ENCODE results near the gene CHST1.

The CHST1 gene

GRCh38 chr11:45665206-45665932, at the start of gene CHST1:
CHST1 (minus strand) TSS chr11:45665622; CDS start chr11:45650923, 14,699 bp downstream.
- DNase-seq (ENCODE audit: low read depth, low spot score) = no peak

- no peak for DNase-seq (ENCODE audit: low read depth, low spot score)
Measured at GRCh38 chr11:45713573-45713972, 48.2 kb upstream of the CHST1 start.

- no peak for DNase-seq (ENCODE audit: low read depth, low spot score)
Measured at GRCh38 chr11:45710561-45710960, 45.1 kb upstream of the CHST1 start.

DNA sequence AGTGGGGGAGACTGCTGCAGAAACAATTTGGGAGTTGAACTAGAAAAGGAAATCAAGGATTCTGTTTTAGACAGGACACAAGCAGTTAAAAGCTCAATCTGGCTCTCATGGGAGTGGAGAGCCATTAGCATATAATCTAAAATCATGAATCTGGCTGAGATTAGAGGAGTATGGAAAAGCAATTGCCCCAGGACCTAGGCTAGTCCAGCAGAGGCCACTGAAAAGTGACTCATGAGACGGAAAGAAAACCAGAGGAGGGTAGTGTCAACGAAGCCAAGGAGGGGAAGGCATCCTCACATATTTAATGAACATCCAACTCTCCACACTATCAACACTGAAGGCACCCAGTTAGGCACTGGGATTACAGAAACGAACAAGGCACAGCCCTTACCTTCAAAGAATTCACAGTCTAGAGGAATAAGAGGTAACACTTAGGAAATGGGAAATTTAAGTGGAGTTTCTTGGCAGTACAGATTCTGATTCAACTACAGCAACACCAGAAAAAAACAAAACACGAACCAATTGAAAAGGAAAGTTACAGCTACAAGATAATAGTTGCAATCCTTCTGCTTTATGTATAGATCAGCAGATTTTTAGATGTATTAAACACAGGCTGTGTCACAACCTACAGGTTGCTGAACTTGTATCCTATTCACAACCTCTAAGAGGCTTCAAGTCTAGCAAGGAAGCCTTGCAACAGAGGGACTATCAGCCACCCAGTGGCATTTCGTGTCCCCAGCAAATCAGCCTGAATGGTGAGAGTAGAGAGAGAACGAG, 43.7 kb upstream of the CHST1 start:
- DNase-seq (ENCODE audit: low read depth, low spot score) = no peak

GRCh38 chr11:45704635-45705034, 39.2 kb upstream of the CHST1 start:
- no peak for DNase-seq (ENCODE audit: low read depth, low spot score)

GRCh38 chr11:45704133-45704532, 38.7 kb upstream of the CHST1 start:
- no peak for DNase-seq (ENCODE audit: low read depth, low spot score)

GRCh38 chr11:45702511-45702910, 37.1 kb upstream of the CHST1 start:
- DNase-seq (ENCODE audit: low read depth, low spot score) = no peak

GRCh38 chr11:45698777-45699497, 33.5 kb upstream of the CHST1 start:
- no peak for DNase-seq (ENCODE audit: low read depth, low spot score)

GRCh38 chr11:45692808-45693453, 27.5 kb upstream of the CHST1 start:
- no peak for DNase-seq (ENCODE audit: low read depth, low spot score)

DNA sequence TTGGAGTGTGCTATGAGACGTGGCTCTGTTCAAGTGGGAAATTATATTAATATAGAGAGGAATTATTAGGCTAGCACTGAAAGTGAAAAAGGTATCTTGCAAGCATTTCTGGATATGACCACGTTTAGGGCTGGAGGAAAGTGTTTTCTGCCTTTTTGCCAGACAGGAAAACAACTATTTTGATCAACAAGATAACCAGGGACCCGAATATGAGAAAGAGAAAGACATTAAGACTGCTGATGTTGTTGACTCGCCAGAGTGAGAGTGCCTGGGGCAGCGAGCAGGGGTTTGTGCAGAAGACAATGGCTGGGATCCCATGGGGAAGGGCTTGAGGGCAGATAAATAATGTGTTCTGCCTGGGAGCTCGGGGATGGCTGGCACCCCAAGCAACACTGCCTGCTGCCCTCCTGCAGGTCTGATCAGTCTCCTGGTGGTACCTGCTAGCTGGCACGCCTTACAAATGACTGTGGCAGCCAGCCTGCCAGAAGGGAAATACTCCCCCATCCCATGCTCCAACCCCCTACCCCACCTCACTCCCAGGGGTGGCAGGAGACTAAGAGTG, 23.1 kb upstream of the CHST1 start:
- DNase-seq (ENCODE audit: low read depth, low spot score) = no peak

DNA sequence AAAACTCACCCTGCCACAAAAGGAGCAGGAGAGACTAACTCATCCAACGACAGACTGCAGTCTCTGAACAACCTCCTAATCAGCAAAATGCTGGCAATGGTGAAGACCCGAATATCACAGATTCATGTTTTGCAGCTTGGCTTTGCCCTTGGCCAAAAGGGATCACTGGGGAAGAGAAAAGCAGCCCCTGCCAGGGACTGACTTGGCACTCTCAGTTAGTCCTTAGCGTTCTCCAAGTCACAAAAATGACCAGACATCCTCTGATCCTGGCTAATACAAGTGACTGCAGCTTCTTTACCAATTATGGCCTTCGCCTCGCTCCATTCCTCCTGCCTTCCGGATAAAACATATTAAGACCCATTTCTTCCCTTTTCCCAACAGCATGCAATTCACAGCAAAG, 22.4 kb upstream of the CHST1 start:
- no peak for DNase-seq (ENCODE audit: low read depth, low spot score)

GRCh38 chr11:45685964-45686537, 20.6 kb upstream of the CHST1 start:
- no peak for DNase-seq (ENCODE audit: low read depth, low spot score)

- DNase-seq (ENCODE audit: low read depth, low spot score) = no peak
Measured at GRCh38 chr11:45684440-45684839, 19.0 kb upstream of the CHST1 start.

DNA sequence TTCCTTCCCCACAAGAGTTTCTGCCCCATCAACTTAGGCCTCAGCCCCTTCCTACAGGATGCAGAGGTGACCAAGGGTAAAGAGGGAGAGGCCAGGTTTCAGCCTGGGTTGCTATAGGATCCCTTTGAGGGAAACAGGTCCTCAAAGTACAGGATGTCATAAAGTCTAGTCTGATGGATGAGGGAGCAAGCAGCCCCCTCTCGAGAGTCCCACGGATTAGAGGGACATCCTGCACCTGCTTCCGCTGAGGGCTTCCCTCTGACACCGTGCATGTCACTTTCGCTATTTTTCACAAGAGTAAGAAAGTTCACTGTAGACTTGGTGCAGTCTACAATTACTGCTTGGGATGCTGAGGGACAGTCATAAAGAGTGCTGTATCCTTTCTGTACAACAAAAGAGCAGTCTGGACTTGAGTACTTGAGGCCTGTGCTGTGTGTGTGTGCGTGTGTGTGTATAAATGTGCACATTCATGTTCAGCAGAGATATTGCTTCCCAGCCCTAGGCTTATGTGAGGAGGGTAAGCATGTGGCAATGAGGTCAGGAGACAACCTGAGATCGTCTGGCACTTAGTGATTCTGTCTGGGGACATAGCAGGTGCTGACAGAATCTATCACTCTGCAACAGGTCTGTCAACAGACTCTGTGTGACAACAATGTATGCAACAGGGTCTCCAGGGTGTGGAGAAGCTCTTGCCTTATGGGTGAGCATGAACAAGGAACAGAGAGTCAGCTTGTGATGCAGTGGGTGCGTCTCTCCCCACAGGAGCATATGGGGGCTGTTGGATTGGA, 18.0 kb upstream of the CHST1 start:
- no peak for DNase-seq (ENCODE audit: low read depth, low spot score)

DNA sequence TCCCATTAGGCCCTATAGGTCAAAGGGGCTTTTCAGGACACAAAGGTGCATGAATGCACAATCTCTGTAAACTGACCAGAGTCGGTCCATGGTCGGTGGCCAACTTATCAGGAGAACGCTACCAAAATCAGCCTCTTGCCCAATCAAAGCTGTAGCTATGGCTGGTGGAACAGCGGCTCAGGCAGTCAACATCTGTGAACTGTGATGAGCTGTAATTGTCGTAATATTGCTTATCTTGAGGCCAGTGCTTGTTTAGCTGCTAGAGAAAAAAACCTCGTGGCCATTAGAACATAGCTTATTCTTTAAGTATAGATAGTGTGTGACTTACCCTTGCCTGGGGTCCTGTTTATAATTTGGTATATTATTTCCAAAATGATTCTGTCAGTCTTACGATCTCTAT, 14.4 kb upstream of the CHST1 start:
- no peak for DNase-seq (ENCODE audit: low read depth, low spot score)

GRCh38 chr11:45678976-45679375, 13.6 kb upstream of the CHST1 start:
- no peak for DNase-seq (ENCODE audit: low read depth, low spot score)

- no peak for DNase-seq (ENCODE audit: low read depth, low spot score)
Measured at GRCh38 chr11:45677770-45678512, 12.5 kb upstream of the CHST1 start.

GRCh38 chr11:45676522-45677095, 11.2 kb upstream of the CHST1 start:
- no peak for DNase-seq (ENCODE audit: low read depth, low spot score)

DNA sequence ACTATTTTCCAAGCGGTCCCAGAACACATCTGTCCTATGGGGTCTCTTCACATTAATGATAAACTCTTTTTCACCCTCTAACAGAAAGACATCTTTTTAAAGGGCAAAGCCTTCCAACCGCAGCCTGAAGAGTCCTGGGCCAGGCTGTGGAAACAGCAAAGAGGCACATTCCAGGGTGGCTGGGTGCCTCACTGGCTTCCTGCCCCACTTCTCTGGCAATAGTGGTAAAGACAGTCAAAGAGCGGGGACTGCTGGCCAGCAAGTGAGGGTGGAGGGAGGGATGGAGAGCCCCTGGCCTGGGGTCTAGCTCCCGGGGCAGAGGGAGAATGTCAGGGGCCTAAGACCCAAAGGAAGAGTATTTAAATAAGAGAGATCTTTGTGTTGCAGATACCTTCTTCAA, 10.2 kb upstream of the CHST1 start:
- no peak for DNase-seq (ENCODE audit: low read depth, low spot score)
